B cell (primary cell): ENCODE results near the gene IL36G. TPM values are rescaled to one million over a fixed set of nuclear protein-coding genes. Genes with fewer than 3 reads are reported as not detected.

Source experiments
- ATAC-seq: fragments of 200-7000 bp; cut with Tn5 transposase; one replicate; pipeline ENCODE4 v1.10.0; 2021; ENCODE audit warnings: low read depth, mild to moderate bottlenecking, moderate number of reproducible peaks, moderate library complexity
- CTCF ChIA-PET: fragments of 350-600 bp; sonication (Branson Sonifier 250); formaldehyde crosslinking; loops from one replicate; lab custom pipeline; 2021; ENCODE audit warnings: antibody characterized with exemption, inconsistent platforms; lab: Charles Lee
- POLR2A ChIA-PET: fragments of 350-600 bp; sonication (Branson Sonifier 250); formaldehyde crosslinking; loops from one replicate; lab custom pipeline; 2021; ENCODE audit warnings: antibody characterized with exemption; lab: Charles Lee
- DNase-seq: peaks from one replicate; pipeline ENCODE4 v3.0.0; 2013
- H2AFZ ChIP-seq: 2 replicates; pipeline ENCODE4 v1.6.1; 2012; ENCODE audit warnings: mild to moderate bottlenecking, low read depth, low read length; ENCODE audit not compliant: insufficient read depth, poor library complexity, severe bottlenecking
- H3K27ac ChIP-seq, 2 donors: 1 replicate in 1 of 2; 2 replicates in 1 of 2; pipeline ENCODE4 v1.5.1; 2012 to 2013; ENCODE audit warnings: low read length in 2 of 2, mild to moderate bottlenecking in 2 of 2, moderate library complexity in 1 of 2
- H3K27me3 ChIP-seq, 4 experiments: fragments of 200-600 bp in 1 of 4; sonication (generic) in 1 of 4; replicated peaks in 1 of 4; 1 replicate in 2 of 4; 2 replicates in 2 of 4; pipeline versions ENCODE4 v1.6.1 to v1.7.0; 2013 to 2016; ENCODE audit warnings: low read length in 3 of 4, mild to moderate bottlenecking in 2 of 4, mixed read lengths in 1 of 4, moderate library complexity in 1 of 4; ENCODE audit not compliant: insufficient read depth in 4 of 4, control insufficient read depth in 3 of 4; ENCODE audit errors: control extremely low read depth in 1 of 4
- H3K36me3 ChIP-seq, 2 experiments: replicated peaks in 1 of 2; 1 replicate in 1 of 2; 2 replicates in 1 of 2; pipeline versions ENCODE4 v1.6.1 to v1.7.1; 2013; ENCODE audit warnings: low read length in 1 of 2; ENCODE audit not compliant: insufficient read depth in 2 of 2, control insufficient read depth in 1 of 2; ENCODE audit errors: control extremely low read depth in 1 of 2, extremely low read depth in 1 of 2
- H3K4me1 ChIP-seq, 2 donors: fragments of 200-600 bp in 1 of 2; sonication (generic) in 1 of 2; 1 replicate in 1 of 2; 2 replicates in 1 of 2; pipeline versions ENCODE4 v1.5.1 to v1.6.1; 2013 to 2017; ENCODE audit warnings: low read length in 2 of 2; ENCODE audit not compliant: control insufficient read depth in 2 of 2, insufficient read depth in 2 of 2
- H3K4me2 ChIP-seq: replicated peaks from 2 replicates; pipeline ENCODE3; 2012; ENCODE audit warnings: mild to moderate bottlenecking, low read depth, low read length; ENCODE audit not compliant: poor library complexity, severe bottlenecking
- H3K4me3 ChIP-seq, 5 experiments: fragments of 200-600 bp in 1 of 5; sonication (generic) in 1 of 5; 1 replicate in 3 of 5; 2 replicates in 2 of 5; pipeline versions ENCODE4 v1.5.1 to v1.7.0; 2011 to 2016; ENCODE audit warnings: low read length in 4 of 5, mild to moderate bottlenecking in 4 of 5, low read depth in 2 of 5, control low read depth in 1 of 5, moderate library complexity in 1 of 5; ENCODE audit not compliant: insufficient read depth in 1 of 5; ENCODE audit errors: control extremely low read depth in 1 of 5, extremely low read depth in 1 of 5
- H3K79me2 ChIP-seq: fragments of 200-600 bp; sonication (generic); one replicate; pipeline ENCODE4 v1.6.0; 2016; ENCODE audit warnings: low read length; ENCODE audit not compliant: control insufficient read depth, insufficient read depth
- H3K9ac ChIP-seq: fragments of 200-600 bp; sonication (generic); 2 replicates; pipeline ENCODE4 v1.6.1; 2017; ENCODE audit warnings: mild to moderate bottlenecking, low read length, moderate library complexity
- H3K9me3 ChIP-seq, 3 donors: one replicate each; pipeline versions ENCODE4 v1.6.1 to v1.7.1; 2013; ENCODE audit warnings: low read length in 2 of 3; ENCODE audit not compliant: control insufficient read depth in 2 of 3, insufficient read depth in 1 of 3; ENCODE audit errors: control extremely low read depth in 1 of 3
- H4K20me1 ChIP-seq: 2 replicates; pipeline ENCODE4 v1.6.0; 2012; ENCODE audit warnings: mild to moderate bottlenecking, low read length; ENCODE audit not compliant: insufficient read depth, control insufficient read depth, poor library complexity, severe bottlenecking
- H3K27ac Mint-ChIP-seq: one replicate; pipeline ENCODE4 v1.8.0; 2021; ENCODE audit warnings: mixed read lengths
- H3K27me3 Mint-ChIP-seq: one replicate; pipeline ENCODE4 v1.8.0; 2021; ENCODE audit warnings: mixed read lengths
- H3K4me1 Mint-ChIP-seq: one replicate; pipeline ENCODE4 v1.8.0; 2021; ENCODE audit warnings: mixed read lengths
- H3K4me3 Mint-ChIP-seq: one replicate; pipeline ENCODE4 v1.8.0; 2021; ENCODE audit warnings: mixed read lengths
- H3K9me3 Mint-ChIP-seq: one replicate; pipeline ENCODE4 v1.8.0; 2022; ENCODE audit warnings: mixed read lengths; ENCODE audit not compliant: insufficient read depth
- CTCF ChIP-seq: fragments of 200-600 bp; IDR thresholded peaks from one replicate; pipeline ENCODE4 v1.8.0; 2022; ENCODE audit warnings: antibody characterized with exemption, mild to moderate bottlenecking
- EZH2 ChIP-seq: IDR thresholded peaks from 2 replicates; pipeline ENCODE4 v1.6.1; 2012; ENCODE audit warnings: borderline replicate concordance, low read depth, mild to moderate bottlenecking, moderate library complexity, low read length; ENCODE audit not compliant: insufficient read depth, poor library complexity, severe bottlenecking
- WGBS: methylation state at CpG from one replicate; pipeline ENCODE4 v1.1.5; 2013; ENCODE audit warnings: missing lambda C conversion rate; ENCODE audit not compliant: insufficient coverage; 5-methylcytosine and 5-hydroxymethylcytosine counted together
- intact Hi-C: fragments of 100-400 bp; cut with micrococcal nuclease; formaldehyde crosslinking; loops from one replicate; pipeline ENCODE4 v1.10.0; 2022
- polyA plus RNA-seq: library from polyadenylated mRNA; depleted of rRNA; stranded (reverse); fragments of >200 nt; gene quantifications from 2 replicates; pipeline ENCODE4 v1.2.3, GENCODE V29; 2012
- total RNA-seq, 2 donors: library from RNA; stranded (reverse); fragments of 120-200 nt in 1 of 2; gene quantifications; 1 replicate in 1 of 2; 2 replicates in 1 of 2; pipeline versions ENCODE4 v1.2.3 to v1.2.4, GENCODE V29; 2013 to 2022

Gene IL36G
- total and polyA plus RNA-seq, 2 donors (not counting 1 experiment from before 2014, with no cell fraction given) = not detected

GRCh38 chr2:112972423-112973086 is 5.3 kb upstream of the IL36G start:
- H3K4me2 ChIP-seq = no peak overlapping the region
- H3K4me1 Mint-ChIP-seq = no peaks in the 10 kb centered on the region
- no peak for TF ChIP-seq CTCF
- TF ChIP-seq EZH2 = no peak
- ATAC-seq (no peak), DNase-seq (no peak)
- no peak overlapping the region for H3K4me3 ChIP-seq
- 90% methylated on average over 2 of the region's 5 CpGs for WGBS
- no peak overlapping the region for H2AFZ ChIP-seq
- H4K20me1 ChIP-seq = no peaks in the 10 kb centered on the region
- no peak overlapping the region for H3K9ac ChIP-seq
- CTCF ChIA-PET = no interaction called here
- no peaks in the 10 kb centered on the region for H3K36me3 ChIP-seq
- intact Hi-C loops = no loop called here
- H3K9me3 ChIP-seq = no peaks in the 10 kb centered on the region
- H3K27ac ChIP-seq = no peak overlapping the region
- H3K4me1 ChIP-seq = no peaks in the 10 kb centered on the region
- POLR2A ChIA-PET = no interaction called here
- peaks cover 37% of the 10 kb centered on the region for H3K27me3 Mint-ChIP-seq
- H3K79me2 ChIP-seq = no peaks in the 10 kb centered on the region
- no peaks in the 10 kb centered on the region for H3K9me3 Mint-ChIP-seq
- no peak overlapping the region for H3K27ac Mint-ChIP-seq
- peaks cover 0 to 2% (median under 1%) of the 10 kb centered on the region in 4 experiments for H3K27me3 ChIP-seq
- H3K4me3 Mint-ChIP-seq = no peak overlapping the region

GRCh38 chr2:112973156-112973555 is 4.7 kb upstream of the IL36G start:
- Histone ChIP-seq H3K4me3 (no peak overlapping the region), H2AFZ (no peak overlapping the region), H4K20me1 (no peaks in the 10 kb centered on the region), H3K9ac (no peak overlapping the region), H3K36me3 (no peaks in the 10 kb centered on the region), H3K79me2 (no peaks in the 10 kb centered on the region), H3K27me3 (peaks cover 0 to 5% (median 1%) of the 10 kb centered on the region in 4 experiments), H3K4me1 (no peaks in the 10 kb centered on the region), H3K9me3 (no peaks in the 10 kb centered on the region), H3K27ac (no peak overlapping the region), H3K4me2 (no peak overlapping the region)
- H3K4me1 Mint-ChIP-seq = no peaks in the 10 kb centered on the region
- ChIA-PET POLR2A (no interaction called here), CTCF (no interaction called here)
- intact Hi-C loops = no loop called here
- peaks cover 37% of the 10 kb centered on the region for H3K27me3 Mint-ChIP-seq
- TF ChIP-seq CTCF = no peak
- no peak for TF ChIP-seq EZH2
- no peaks in the 10 kb centered on the region for H3K9me3 Mint-ChIP-seq
- H3K27ac Mint-ChIP-seq = no peak overlapping the region
- DNase-seq (no peak), ATAC-seq (no peak)
- WGBS = 36% methylated on average over 2 of the region's 2 CpGs
- no peak overlapping the region for H3K4me3 Mint-ChIP-seq
